ENCODE results near the gene EFNA2. TPM values are rescaled to one million over a fixed set of nuclear protein-coding genes. Genes with fewer than 3 reads are reported as not detected.
A peak's percentile ranks its signal among the peaks of the same experiment; 100 is the strongest.

EFNA2 gene
- polyA plus RNA-seq, 1 of the 3 experiments (the other 2 are of a cell fraction) = 1.1 TPM

- H4K20me1 ChIP-seq (ENCODE audit: insufficient read depth) = no peaks in the 10 kb centered on the region
- H3K4me3 ChIP-seq (ENCODE audit: low read depth in 2 of 2, low read length in 1 of 2) = no peak overlapping the region
Observed at GRCh38 chr19:1349211-1349610, 63.5 kb downstream of the EFNA2 start.

GRCh38 chr19:1350867-1351266 is 65.2 kb downstream of the EFNA2 start:
- peaks cover 4% of the 10 kb centered on the region; the same call in 1 of the 2 replicates for H3K79me2 ChIP-seq (ENCODE audit: insufficient read depth)
- H3K9ac ChIP-seq = no peak overlapping the region
- H2AFZ ChIP-seq (ENCODE audit: low read depth) = peak overlapping the region; percentile 77; the same call in 1 of the 2 replicates
- peaks cover 3% of the 10 kb centered on the region for H3F3A ChIP-seq (replicated peaks; ENCODE audit: insufficient read depth)
- no peaks in the 10 kb centered on the region for H3K27me3 ChIP-seq (ENCODE audit: insufficient read depth)
- 53% methylated on average over 5 of the region's 5 CpGs for WGBS (ENCODE audit: low lambda C conversion rate)
- no peaks in the 10 kb centered on the region for H3K9me2 ChIP-seq
- peak; percentile 66 for DNase-seq
- no peak overlapping the region for H3K4me3 ChIP-seq (ENCODE audit: low read depth in 2 of 2, low read length in 1 of 2)
- H3K4me1 ChIP-seq (ENCODE audit: control insufficient read depth in 1 of 2, insufficient read depth in 2 of 2, low read depth in 1 of 2, low read length in 1 of 2) = peaks cover 0 to 18% of the 10 kb centered on the region in 2 experiments; a peak in 2 of 4 replicates
- no peaks in the 10 kb centered on the region for H4K20me1 ChIP-seq (ENCODE audit: insufficient read depth)
- ChIA-PET CTCF (interaction anchor here (1.0 to 1.5 kb wide), 2 partner anchors 35 to 36 kb away, joined by 5 read pairs; no protein-coding TSS in a partner anchor), POLR2A (interaction anchor here (1.0 kb wide), 1 partner anchor 82 kb away, joined by 4 read pairs; the partner anchor contains the start of gene CIRBP)
- H3K36me3 ChIP-seq (replicated peaks in 1 of 2; ENCODE audit: control insufficient read depth in 1 of 2, insufficient read depth in 2 of 2, low read length in 1 of 2) = no peaks in the 10 kb centered on the region
- no peaks in the 10 kb centered on the region for H3K9me3 ChIP-seq
- H3K4me2 ChIP-seq = no peak overlapping the region
- peak overlapping the region in 1 of 2 experiments; percentile 48; a peak in 2 of 4 replicates for H3K27ac ChIP-seq (ENCODE audit: low read depth in 2 of 2, low read length in 1 of 2)
- TF ChIP-seq PBX3 (IDR thresholded peaks at IDR 0.05) (no peak), MXI1 (IDR thresholded peaks at IDR 0.05; ENCODE audit: low read depth, low read length) (no peak), FOXJ3 (CRISPR knock-in tag; IDR thresholded peaks at IDR 0.05) (no peak), YY1 (IDR thresholded peaks at IDR 0.05; ENCODE audit: low read depth) (no peak), MAX (IDR thresholded peaks at IDR 0.05; ENCODE audit: low read depth) (no peak), REST (IDR thresholded peaks at IDR 0.05; ENCODE audit: low read depth, low read length) (no peak), POLR2AphosphoS5 (IDR thresholded peaks at IDR 0.05; ENCODE audit: low read depth, low read length) (no peak), ZBTB33 (IDR thresholded peaks at IDR 0.05; ENCODE audit: borderline replicate concordance, low read depth) (no peak), CTCF (IDR thresholded peaks at IDR 0.05) (no peak), RAD21 (IDR thresholded peaks at IDR 0.05; ENCODE audit: low read length) (no peak), RXRA (IDR thresholded peaks at IDR 0.05; ENCODE audit: borderline replicate concordance, low read depth) (no peak), FOXM1 (IDR thresholded peaks at IDR 0.05; ENCODE audit: low read depth) (no peak), TCF12 (IDR thresholded peaks at IDR 0.05) (no peak), GATA2 (CRISPR knock-in tag; IDR thresholded peaks at IDR 0.05) (no peak), TEAD4 (IDR thresholded peaks at IDR 0.05; ENCODE audit: borderline replicate concordance, insufficient read depth) (no peak)

More at GRCh38 chr19:1349211-1349610, 63.5 kb downstream of the EFNA2 start:
- ChIA-PET POLR2A (no interaction called here), CTCF (interaction anchor here (0.5 to 1.5 kb wide), 6 partner anchors 10 to 236 kb away, joined by 3 to 5 read pairs (median 4); no protein-coding TSS in a partner anchor)
- Histone ChIP-seq H3K4me1 (ENCODE audit: control insufficient read depth in 1 of 2, insufficient read depth in 2 of 2, low read depth in 1 of 2, low read length in 1 of 2) (peaks cover 0 to 14% of the 10 kb centered on the region in 2 experiments; a peak in 2 of 4 replicates), H3K9ac (no peak overlapping the region), H3K4me2 (no peak overlapping the region), H3K27me3 (ENCODE audit: insufficient read depth) (no peaks in the 10 kb centered on the region), H3K79me2 (ENCODE audit: insufficient read depth) (no peaks in the 10 kb centered on the region), H3K27ac (ENCODE audit: low read depth in 2 of 2, low read length in 1 of 2) (no peak overlapping the region), H3K36me3 (replicated peaks in 1 of 2; ENCODE audit: control insufficient read depth in 1 of 2, insufficient read depth in 2 of 2, low read length in 1 of 2) (no peaks in the 10 kb centered on the region), H2AFZ (ENCODE audit: low read depth) (no peak overlapping the region), H3F3A (replicated peaks; ENCODE audit: insufficient read depth) (peaks cover 1% of the 10 kb centered on the region), H3K9me2 (no peaks in the 10 kb centered on the region), H3K9me3 (no peaks in the 10 kb centered on the region)
- no peak for TF ChIP-seq RXRA (IDR thresholded peaks at IDR 0.05; ENCODE audit: borderline replicate concordance, low read depth)
- no peak for TF ChIP-seq TCF12 (IDR thresholded peaks at IDR 0.05)
- no peak for TF ChIP-seq TEAD4 (IDR thresholded peaks at IDR 0.05; ENCODE audit: borderline replicate concordance, insufficient read depth)
- no peak for TF ChIP-seq EP300 (IDR thresholded peaks at IDR 0.05; ENCODE audit: borderline replicate concordance in 1 of 2, low read depth in 1 of 2, low read length in 1 of 2)
- no peak for TF ChIP-seq MXI1 (IDR thresholded peaks at IDR 0.05; ENCODE audit: low read depth, low read length)
- no peak for TF ChIP-seq GABPA (IDR thresholded peaks at IDR 0.05; ENCODE audit: low read depth)
- DNase-seq = no peak
- 87% methylated on average over 17 of the region's 18 CpGs for WGBS (ENCODE audit: low lambda C conversion rate)

All from SK-N-SH (cell line).